ENCODE data around the gene SLC16A12.

The SLC16A12 gene

DNA sequence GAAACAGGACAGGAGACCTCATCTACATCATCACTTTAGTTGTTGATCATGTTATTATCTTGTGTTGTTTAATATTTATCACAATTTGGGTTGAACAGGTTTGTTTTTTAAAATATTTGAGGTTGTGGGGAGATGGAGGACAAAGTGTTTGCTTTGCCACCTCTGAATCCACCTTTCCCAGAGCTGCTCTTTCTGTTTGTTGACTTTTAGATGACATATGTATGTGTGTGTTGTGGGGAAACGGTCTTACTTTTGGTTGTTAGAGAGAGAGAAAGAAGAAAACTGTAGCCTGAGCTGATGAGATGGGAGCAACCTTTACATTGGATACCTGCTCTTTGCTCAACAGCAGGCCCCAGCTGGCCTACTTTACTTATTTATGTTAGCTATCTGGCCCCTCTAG lies 19.0 kb upstream of the SLC16A12 start:
- intact Hi-C loops (cut with DNase I; ENCODE audit: low total_unique reads), result no loop called here
- H3K27ac ChIP-seq, result no peak overlapping the region
- H3K4me3 ChIP-seq, result no peak overlapping the region
- no peaks in the 10 kb centered on the region for H3K27me3 ChIP-seq
- TF ChIP-seq, protein P1, sequence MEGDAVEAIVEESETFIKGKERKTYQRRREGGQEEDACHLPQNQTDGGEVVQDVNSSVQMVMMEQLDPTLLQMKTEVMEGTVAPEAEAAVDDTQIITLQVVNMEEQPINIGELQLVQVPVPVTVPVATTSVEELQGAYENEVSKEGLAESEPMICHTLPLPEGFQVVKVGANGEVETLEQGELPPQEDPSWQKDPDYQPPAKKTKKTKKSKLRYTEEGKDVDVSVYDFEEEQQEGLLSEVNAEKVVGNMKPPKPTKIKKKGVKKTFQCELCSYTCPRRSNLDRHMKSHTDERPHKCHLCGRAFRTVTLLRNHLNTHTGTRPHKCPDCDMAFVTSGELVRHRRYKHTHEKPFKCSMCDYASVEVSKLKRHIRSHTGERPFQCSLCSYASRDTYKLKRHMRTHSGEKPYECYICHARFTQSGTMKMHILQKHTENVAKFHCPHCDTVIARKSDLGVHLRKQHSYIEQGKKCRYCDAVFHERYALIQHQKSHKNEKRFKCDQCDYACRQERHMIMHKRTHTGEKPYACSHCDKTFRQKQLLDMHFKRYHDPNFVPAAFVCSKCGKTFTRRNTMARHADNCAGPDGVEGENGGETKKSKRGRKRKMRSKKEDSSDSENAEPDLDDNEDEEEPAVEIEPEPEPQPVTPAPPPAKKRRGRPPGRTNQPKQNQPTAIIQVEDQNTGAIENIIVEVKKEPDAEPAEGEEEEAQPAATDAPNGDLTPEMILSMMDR (IDR thresholded peaks at IDR 0.05), result no peak
- DNase-seq, result no peak
- peaks cover 0 to 5% (median 0%) of the 10 kb centered on the region in 4 donors for H3K4me1 ChIP-seq
- H3K9me3 ChIP-seq, result no peaks in the 10 kb centered on the region
- no peaks in the 10 kb centered on the region for H3K36me3 ChIP-seq

DNA sequence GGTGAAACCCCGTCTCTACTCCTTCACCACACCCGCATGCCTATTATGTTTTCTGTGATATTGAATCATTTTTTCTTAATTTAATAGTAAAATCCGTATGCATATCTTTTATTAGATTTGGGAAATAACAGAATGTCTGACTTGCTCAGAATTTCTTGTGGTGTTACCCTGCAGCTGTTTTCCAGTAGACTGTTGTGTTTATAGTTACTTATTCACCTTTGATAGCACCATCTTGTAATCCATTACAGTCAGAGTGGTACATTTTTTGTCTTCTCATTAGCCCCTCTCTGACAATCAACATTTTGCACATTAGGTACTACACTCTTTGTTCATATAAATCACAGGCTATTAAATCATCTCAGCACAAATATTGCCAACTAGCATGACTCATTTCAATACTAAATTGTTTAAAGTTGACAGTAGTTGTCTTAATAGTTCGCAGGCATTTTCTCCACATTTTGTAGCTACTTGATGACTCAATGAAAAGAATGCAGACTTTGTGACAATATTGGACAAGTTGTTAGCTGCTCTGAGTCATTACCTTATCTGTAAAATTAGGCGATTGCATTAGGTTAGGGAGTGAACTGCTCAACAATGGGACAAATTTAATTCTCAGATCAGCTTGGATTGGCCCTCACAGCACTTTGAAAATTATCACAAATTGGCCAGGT lies 17.8 kb upstream of the SLC16A12 start:
- peak overlapping the region in 1 of 2 donors; percentile 8 for H3K27ac ChIP-seq
- H3K4me1 ChIP-seq, result peaks cover 0 to 5% (median 0%) of the 10 kb centered on the region in 4 donors
- no peaks in the 10 kb centered on the region for H3K9me3 ChIP-seq
- no peaks in the 10 kb centered on the region for H3K27me3 ChIP-seq
- DNase-seq, result no peak
- intact Hi-C loops (cut with DNase I; ENCODE audit: low total_unique reads), result loop anchor here (2.0 kb wide), 1 partner anchor 32 kb away; no protein-coding TSS in a partner anchor
- TF ChIP-seq, protein P1 (IDR thresholded peaks at IDR 0.05), result no peak
- H3K4me3 ChIP-seq, result no peak overlapping the region
- H3K36me3 ChIP-seq, result no peaks in the 10 kb centered on the region

DNA sequence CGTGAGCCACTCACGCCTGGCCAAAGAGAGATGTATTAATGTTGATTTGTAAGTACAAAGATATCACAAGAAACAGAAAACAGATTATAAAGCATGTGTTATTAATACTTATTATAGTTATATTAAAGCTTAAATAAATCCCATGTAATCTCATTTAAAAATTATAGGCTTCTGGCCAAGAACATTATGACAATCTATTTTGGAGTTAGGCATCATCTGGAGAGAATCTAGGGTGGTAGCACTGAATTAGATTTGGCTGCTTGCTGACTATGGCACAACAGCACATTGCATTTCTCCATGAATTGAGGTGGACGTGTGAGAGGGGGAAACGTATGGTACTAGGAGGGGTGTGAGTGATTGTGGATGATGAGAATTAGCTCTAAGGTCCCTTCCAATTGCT lies 16.8 kb upstream of the SLC16A12 start:
- TF ChIP-seq, protein P1 (IDR thresholded peaks at IDR 0.05), result no peak
- intact Hi-C loops (cut with DNase I; ENCODE audit: low total_unique reads), result loop anchor here (2.0 kb wide), 1 partner anchor 31 kb away; no protein-coding TSS in a partner anchor
- Histone ChIP-seq H3K27me3 (no peaks in the 10 kb centered on the region), H3K4me1 (peaks cover 0 to 5% (median 0%) of the 10 kb centered on the region in 4 donors), H3K27ac (no peak overlapping the region), H3K36me3 (no peaks in the 10 kb centered on the region), H3K4me3 (no peak overlapping the region), H3K9me3 (no peaks in the 10 kb centered on the region)
- DNase-seq, result no peak

DNA sequence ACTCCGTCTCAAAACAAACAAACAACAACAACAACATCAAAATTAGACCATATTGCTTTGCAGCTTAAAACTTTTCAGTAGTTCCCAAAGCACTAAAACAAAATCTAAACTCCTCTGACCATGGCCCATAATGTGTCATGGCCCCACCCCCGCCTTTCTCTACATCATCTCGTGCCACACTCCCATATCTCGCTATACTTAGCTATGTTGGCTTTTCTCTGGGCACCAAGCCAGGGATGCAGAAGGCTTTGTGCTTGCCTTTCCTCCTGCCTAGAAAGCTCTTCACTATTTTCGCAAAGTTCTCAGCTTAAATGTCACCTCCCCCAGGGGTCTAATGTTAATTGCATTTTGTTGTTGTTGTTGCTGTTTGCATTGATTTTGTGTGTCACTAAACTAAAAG lies 15.1 kb upstream of the SLC16A12 start:
- Histone ChIP-seq H3K36me3 (no peaks in the 10 kb centered on the region), H3K27ac (no peak overlapping the region), H3K4me3 (no peak overlapping the region), H3K27me3 (no peaks in the 10 kb centered on the region), H3K9me3 (peaks cover 0 to 1% (median 0%) of the 10 kb centered on the region in 3 donors), H3K4me1 (peaks cover 0 to 5% (median 0%) of the 10 kb centered on the region in 4 donors)
- DNase-seq, result no peak
- intact Hi-C loops (cut with DNase I; ENCODE audit: low total_unique reads), result no loop called here
- TF ChIP-seq, protein P1 (IDR thresholded peaks at IDR 0.05), result no peak

DNA sequence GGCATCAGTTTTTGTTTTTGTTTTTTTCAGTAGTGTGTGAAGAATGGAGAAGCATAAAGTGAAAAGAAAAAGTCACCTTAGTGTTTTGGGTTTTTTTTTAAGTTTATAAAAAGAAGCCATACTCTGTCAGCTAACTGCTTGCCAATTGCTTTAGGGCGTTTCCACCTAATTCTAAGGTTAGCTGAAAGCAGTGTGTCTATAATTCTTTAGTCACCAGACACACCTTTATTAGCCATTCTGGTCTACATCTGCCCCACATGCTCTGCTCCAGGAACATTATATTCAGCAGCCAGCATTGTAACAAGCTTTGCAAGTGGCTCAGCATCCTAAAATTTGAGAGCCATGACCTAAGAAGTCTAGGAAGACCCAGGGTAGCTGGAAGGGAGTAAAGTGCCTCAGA lies 14.1 kb upstream of the SLC16A12 start:
- H3K27me3 ChIP-seq, result no peaks in the 10 kb centered on the region
- intact Hi-C loops (cut with DNase I; ENCODE audit: low total_unique reads), result no loop called here
- no peak overlapping the region for H3K4me3 ChIP-seq
- no peaks in the 10 kb centered on the region for H3K36me3 ChIP-seq
- TF ChIP-seq, protein P1 (IDR thresholded peaks at IDR 0.05), result no peak
- DNase-seq, result no peak
- peaks cover 0 to 5% (median 0%) of the 10 kb centered on the region in 4 donors for H3K4me1 ChIP-seq
- peaks cover 0 to 4% (median 0%) of the 10 kb centered on the region in 3 donors for H3K9me3 ChIP-seq
- H3K27ac ChIP-seq, result no peak overlapping the region
